Measurements from ENCODE around the gene KCTD11.
A peak's percentile ranks its signal among the peaks of the same experiment; 100 is the strongest.
"Not testable (repeated sequence)": the region's sequence is repeated elsewhere in the genome, so short reads cannot be mapped to it uniquely, and the experiment has no call there.

KCTD11 gene

DNA sequence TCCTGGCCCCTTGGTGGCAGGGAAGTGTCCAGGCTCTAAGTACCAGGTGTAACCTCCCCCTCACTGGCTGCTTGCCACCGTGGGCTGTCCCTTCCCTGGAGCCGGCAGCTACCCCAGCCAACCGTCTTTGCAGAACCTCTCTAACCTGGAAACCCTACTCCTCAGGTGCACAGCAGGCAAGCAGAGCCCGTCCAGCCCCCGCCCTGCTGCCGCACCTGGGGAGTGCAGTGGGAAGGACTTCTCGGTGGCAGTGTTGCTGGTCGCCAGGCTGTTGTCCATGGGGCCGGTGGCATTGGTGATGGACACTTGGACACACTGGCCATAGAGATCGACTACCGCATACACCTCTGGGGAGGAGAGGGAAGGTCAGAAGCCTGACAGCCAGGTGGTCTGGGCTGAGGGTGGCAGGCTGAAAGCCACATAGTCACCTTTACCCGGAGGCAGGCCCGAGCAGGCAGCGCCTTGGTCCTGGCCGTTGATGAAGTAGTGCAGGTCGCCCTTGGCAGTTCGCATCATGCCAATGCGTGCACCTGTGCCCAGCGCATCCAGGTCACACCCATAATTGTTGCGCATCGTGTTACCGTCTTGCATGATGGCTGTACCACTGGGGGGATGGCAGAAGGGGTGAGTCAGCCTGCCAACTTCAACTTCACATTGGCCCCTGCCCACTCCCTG lies 29.3 kb upstream of the KCTD11 start:
- no peak for DNase-seq (ENCODE audit: low read depth, low spot score)

DNA sequence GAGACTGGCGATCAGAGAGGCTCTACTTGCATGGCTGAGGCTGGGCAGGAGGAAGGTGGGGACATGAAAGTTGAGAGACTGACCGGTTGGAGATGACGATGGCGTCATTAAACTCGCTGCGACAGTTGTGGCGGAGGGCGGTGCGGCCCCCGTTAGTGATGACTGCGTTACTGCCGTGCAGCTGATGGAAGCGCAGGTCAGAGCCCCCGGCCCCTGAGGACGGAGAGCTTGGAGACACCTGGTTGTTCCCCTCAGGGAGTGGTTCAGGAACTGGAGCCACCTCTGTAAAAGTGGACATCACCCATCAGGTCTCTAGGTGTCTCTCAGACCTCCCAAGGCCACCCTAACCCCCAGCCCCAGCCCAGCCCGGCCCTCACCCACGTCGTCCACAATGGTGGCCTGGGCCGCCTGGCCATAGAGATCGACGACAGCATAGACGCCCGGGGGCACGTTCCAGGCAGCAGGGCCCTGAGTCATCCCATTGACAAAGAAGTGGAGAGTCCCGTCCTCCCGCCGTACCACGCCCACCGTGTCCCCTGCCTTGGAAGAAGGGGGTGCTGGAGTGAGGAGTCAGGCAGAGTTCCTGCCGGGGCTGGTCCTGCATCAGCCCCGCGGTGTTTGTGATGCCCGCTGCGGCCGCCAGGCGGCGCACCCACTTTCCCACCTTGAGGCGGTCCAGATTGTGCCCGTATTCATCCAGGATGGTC lies 28.1 kb upstream of the KCTD11 start:
- peak; percentile 28 for DNase-seq (ENCODE audit: low read depth, low spot score)

DNA sequence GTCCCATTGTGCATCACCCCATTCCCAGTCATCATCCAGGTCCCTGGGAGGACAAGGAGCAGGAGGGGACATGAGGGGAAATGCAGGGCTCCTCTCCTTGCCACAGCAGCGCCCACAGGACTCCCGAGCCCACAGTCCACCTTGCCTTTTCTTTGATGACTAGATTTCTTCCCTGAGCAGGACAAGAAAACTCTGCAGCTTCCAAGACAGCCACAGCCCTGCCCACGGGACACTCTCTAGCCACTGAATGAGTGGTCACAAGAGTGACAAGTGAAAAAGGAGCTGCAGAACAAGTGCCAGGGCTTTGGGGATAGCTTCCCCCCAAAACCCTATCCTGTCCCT lies 27.6 kb upstream of the KCTD11 start:
- DNase-seq (ENCODE audit: low read depth, low spot score), result no peak

DNA sequence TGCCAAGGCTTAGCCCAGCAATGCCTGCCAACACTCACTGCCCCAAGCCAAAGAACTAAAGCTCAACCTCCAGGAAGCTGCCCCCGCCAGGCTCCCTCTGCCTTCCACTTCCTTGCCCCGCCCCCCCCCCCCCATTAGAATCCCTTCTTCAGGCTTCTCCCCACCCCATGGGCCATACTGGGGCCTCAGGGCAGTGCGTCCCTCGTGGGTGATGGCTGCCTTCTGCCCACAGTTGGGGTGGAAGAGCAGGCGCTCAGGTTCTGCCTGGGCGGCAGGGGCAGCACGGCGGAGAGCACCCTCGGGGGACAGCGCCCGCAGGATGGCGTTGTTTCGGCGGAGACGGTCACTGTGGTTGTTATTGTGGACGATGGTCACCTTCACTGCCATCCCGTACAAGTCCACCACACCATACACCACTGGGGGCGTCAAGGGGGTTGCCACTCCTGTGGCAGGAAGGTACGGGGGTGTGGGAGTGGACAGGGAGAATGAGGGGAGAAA lies 26.9 kb upstream of the KCTD11 start:
- DNase-seq (ENCODE audit: low read depth, low spot score), result no peak

DNA sequence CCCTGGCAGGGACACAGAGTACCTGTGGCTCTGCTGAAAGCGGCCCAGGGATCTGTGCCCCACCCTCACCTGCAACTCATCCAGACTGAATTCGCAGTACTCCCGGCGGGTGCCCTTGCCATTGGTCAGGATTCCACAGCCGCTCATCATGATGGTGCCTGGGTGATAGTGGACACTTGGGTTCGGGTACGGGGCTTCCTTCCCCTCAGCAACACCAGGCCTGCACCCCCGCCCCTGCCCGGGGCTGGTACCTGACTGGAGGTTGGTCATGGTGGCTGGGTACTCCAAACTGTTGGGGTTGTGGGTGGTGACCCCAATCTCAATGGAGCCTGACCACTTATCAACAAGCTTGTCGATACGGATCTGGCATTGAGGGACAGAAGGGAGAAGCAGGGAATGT lies 25.8 kb upstream of the KCTD11 start:
- DNase-seq (ENCODE audit: low read depth, low spot score), result no peak

DNA sequence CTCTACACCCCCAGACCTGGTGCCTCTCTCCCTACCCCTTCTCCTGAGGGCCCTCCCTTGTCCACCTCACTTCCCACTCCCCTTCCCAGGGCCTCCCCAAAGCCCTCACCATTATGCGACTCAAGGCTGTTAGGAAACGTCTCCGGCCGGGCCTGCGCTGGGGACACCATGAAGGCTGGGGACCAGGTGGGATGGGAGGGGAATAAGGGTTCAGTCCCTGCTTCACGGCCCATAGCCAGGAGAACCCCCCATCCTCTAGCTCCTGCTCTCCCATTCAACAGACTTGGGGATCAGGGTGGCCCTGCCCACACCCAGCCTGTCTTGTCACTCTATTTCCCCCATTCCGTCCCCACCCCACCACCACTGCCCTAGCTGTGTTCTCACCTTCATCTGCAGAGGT lies 24.9 kb upstream of the KCTD11 start:
- no peak for DNase-seq (ENCODE audit: low read depth, low spot score)

DNA sequence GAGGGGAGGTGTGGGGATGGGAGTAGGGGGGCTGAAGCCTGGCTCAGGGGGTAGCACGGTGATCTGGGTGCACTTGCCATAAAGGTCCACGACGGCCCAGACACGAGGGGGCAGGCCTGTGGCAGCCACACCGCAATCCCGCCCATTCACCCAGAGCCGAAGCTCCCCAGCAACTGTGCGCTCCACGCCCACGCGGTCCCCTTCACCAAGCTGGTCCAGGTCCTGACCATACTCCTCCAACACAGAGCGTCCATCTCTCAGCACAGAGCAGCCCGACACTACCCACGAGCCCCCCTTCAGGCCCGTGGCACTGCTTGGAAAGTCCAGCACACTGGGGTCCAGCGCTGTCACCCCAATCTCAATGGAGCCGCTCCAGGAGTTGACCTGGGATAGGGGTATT lies 24.5 kb upstream of the KCTD11 start:
- DNase-seq (ENCODE audit: low read depth, low spot score), result no peak

DNA sequence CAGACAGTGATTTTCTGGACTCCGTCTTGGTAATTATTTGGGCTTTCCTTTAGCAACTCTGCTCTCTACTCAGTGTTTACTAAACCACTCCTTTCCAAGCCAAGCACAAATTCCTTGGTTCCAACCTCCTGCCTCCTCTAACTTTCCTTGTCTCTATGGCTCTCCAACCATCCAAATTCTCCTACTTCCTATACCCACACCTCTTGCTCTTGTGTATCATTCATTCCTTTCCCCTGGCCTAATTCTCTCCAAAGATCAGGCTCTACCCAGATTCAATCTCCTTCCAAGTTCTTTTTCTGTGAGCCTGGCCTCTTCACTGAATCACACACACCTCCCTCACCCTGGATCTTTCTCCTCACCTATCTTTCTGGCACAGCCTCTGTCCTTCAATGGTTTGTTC lies 24.0 kb upstream of the KCTD11 start:
- no peak for DNase-seq (ENCODE audit: low read depth, low spot score)

DNA sequence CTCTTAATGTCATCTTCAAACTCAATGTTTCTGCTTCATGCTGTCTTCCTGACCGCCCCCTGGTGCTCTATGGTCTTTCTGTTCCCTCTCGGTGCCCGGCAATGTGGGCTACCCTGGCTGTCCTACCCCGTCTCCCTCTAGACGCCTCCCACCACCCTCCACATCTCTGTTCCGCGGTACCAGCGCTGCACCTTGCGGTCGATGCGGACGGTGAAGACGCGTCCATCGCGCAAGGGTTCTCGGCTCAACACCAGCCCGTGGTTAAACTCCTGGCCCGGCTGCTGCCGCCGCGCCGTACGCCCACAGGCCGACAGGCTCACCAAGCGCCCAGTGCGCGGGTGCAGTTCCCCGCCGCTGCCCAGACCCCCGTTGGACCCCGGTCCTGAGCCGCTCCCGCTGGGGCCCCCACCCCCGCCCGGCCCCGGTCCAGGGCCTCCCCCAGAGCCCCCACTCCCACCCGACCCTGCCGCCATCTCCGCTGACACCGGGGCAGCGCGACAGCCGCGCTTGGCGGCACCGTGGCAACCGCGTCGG lies 23.1 kb upstream of the KCTD11 start, which contains the start of gene NEURL4:
Gene NEURL4 (minus strand): TSS at position 496 of the 534 bp plus-strand sequence. CDS start 23 bp downstream, at position 473.
- no peak for DNase-seq (ENCODE audit: low read depth, low spot score)

DNA sequence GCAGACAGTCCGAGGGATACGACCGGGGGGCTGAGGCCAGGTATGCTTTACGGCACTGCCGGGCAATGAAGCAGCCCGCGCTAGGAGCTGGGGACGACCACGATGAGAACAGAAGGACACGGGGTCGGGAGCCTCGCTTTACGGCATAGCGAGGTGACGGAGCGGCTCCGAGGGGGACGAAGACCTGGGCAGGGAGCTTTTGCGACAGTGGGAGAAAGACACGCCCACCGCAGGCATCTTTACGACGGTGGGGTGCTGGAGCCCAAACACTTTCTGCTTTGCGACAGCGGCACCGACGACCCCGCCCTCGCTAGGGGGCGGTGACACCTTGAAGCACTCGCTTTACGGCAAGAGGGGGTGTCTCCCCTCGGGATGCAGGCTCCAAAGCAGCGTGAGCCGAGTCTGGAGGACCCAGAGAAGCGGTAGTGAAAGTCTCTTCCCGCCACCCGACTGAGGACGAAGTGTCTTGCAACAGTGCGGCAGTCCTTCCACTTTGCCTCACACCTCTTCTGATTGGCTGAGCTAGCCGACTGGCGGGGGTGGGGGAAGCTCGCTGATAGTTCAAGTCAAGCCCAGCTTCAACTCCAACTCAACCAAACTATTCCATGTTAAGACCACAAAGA lies 22.5 kb upstream of the KCTD11 start:
- peak; percentile 92 for DNase-seq (ENCODE audit: low read depth, low spot score)

DNA sequence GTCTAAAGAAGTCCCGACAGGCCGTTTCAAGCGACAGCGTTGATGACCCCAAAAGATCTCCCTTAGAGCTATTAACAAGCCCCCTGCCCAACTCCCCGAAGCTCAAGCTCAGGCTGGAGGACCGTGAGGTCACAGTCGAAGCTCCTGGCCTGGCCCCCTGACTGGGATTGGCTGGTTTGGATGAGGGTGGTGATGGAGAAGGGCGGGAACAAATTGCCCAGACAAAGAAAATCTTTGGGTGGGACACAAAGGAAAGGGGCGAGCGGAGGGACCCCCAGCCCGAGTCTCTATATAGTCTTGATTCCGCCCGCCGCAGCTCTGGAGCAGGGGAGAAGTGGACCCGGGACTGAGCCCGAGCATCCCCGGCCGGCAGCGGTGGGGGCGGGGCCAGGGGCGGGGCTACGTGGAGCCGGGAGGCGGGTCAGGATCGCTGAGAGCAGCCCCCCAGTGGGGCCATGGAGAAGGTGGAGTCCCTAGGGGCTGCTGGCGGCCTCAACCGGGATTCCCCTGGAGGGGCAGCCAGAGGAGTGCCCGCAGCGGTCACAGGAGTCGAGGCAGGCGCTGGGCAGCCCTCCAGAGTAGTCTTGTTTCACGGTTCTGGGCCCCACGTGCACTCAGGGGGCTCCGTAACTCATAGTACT lies 21.8 kb upstream of the KCTD11 start:
- DNase-seq (ENCODE audit: low read depth, low spot score), result peak; percentile 57

DNA sequence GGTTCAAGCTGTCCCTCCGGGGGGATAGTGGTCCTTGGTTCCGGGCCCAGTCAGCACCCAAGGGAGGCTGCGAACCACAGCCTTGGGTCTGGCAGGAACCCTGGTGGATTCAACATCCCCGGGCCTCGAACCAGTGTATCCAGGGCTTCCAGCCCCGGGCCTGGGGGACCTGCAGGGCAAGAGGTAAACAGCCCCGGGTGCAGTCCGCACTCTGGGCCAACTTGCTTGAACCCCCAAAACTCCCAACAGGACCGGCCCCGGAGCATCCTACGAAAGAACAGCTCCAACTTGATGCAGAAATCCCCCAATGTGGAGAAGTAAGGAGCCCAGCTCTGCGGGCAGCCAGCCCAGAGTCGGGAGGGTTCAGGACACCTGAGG lies 21.3 kb upstream of the KCTD11 start:
- DNase-seq (ENCODE audit: low read depth, low spot score), result no peak

DNA sequence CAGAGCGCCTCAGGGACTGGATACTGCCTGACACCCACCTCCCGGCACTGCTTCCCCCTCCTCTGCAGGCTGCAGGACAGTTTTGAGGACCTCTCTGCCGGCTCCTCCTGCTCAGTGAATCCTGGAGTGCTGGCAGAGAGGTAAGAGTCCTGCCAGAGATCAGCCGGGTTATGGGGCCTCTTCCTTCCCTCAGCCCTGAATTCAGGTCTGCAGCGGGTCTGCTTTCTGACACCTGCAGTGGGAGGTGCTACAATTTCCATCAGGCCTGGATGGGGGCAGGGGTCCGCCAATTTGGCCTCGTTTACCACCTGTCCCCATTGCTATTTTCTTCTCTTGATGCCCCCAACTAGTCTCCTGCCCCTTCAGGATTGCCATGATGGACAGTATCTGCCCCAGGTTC lies 19.9 kb upstream of the KCTD11 start:
- DNase-seq (ENCODE audit: low read depth, low spot score), result no peak

DNA sequence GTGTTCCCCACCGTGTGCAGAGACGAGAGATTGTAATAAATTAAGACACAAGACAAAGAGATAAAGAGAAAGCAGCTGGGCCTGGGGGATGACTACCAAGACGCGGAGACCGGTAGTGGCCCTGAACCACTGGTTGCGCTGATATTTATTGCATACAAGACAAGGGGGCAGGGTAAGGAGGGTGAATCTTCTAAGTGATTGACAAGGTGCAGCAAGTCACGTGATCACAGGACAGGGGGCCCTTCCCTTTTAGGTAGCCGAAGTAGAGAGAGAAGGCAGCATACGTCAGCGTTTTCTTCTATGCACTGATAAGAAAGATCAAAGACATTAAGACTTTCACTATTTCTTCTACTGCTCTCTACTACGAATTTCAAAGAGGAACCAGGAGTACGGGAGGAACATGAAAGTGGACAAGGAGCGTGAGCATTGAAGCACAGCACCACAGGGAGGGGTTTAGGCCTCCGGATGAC lies 19.3 kb upstream of the KCTD11 start:
- not testable (repeated sequence) for DNase-seq (ENCODE audit: low read depth, low spot score)

DNA sequence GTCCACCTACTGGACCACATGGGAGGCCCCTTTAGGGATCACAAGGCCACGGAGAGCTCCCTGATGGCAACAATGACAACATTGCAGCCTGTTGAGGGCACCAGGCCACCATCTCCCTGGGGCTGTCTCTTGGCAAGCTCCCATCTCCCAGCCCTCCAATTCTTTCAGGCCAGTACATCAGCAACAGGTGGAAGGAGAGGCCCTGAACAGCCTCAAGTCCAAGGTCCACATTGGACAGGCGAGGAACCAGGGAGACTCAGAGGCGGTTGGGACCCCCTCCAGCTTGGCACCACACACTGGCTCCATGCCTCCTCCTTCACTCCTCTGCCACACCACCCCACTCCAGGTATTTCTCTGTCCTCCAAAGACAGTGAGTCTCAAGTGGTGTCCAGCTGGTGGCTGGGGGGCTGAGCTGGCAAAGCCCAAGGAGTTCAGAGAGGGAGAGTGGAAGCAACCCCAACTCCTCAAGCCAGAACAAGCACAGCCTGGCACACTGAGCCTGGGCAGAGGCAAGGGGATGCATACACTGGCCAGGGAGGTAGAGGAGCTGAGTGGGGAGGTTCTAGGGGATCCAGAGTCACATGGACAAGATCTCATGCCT lies 16.9 kb upstream of the KCTD11 start:
- no peak for DNase-seq (ENCODE audit: low read depth, low spot score)

DNA sequence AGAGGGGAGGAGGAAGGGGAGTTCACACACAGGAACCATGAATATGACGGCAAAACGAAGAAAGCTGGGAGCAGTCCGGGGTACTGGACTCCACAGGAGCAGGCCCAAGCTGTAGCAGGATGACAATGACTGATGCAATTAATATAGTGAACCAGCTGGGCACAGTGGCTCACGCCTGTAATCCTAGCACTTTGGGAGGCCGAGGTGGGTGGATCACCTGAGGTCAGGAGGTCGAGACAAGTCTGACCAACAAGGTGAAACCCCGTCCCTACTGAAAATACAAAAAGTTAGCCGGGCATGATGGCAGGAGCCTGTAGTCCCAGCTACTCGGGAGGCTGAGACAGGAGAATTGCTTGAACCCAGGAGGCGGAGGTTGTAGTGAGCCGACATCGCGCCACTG lies 16.2 kb upstream of the KCTD11 start:
- DNase-seq (ENCODE audit: low read depth, low spot score), result not testable (repeated sequence)

DNA sequence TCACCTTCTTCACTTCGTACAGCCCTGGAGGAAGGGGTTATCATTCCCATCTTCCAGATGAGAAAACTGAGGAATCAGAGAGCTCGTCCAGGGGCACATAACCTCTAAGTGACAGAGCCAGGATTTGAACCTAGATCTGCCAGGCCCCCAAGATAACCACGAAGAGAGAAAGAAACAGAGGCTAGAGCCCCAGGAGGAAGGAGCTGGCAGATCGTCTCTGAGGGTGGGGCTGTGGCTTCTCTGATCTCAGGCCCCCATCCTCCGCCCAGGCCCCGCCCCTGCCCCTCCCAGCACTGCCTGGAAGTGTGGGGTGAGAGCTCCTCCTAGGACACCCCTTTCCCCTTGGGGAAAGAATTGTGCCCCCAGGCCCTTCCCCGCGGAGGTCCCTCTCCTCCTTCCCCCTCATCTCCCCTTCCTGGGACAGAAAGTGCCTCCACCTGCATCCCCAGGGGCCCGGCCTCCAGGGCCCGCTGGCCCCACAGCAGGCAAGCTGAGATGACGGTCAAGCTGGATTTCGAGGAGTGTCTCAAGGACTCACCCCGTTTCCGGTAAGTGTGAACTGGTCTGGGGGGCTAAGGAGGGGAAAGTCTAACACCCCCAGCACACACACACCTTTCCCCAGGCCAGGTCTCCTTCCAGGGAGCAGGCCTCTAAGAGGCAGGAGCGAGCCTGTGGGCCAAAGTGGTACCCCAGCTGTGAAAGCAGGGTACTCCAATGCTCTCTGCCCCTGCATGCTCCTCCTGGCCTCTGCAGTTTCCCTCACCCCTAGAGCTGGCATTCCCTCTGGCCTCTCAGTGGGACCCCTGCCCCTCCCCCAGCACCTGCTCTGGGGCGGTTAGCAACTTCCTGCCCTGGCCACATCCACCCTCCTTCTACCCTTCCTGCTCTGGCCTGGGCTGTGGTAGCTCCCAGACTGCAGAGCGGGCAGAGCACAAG lies 15.5 kb upstream of the KCTD11 start, which contains the start of gene ACAP1:
Gene ACAP1 (plus strand): TSS at position 290 of the 936 bp plus-strand sequence. CDS start 206 bp downstream, at position 496.
- DNase-seq (ENCODE audit: low read depth, low spot score), result peak; percentile 69

DNA sequence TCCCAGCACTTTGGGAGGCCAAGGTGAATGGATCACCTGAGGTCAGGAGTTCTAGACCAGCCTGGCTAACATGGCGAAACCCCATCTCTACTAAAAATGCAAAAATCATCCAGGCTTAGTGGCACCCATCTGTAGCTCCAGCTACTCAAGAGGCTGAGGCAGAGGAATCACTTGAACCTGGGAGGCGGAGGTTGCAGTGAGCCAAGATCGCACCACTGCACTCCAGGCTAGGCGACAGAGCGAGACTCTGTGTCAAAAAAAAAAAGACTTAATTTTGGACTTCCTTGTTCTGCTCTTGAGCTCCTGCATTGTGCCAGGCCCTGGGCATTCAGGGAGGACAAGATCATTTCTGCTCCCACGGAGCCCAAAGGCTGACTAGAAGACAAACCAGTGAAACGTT lies 14.4 kb upstream of the KCTD11 start:
- DNase-seq (ENCODE audit: low read depth, low spot score), result not testable (repeated sequence)

DNA sequence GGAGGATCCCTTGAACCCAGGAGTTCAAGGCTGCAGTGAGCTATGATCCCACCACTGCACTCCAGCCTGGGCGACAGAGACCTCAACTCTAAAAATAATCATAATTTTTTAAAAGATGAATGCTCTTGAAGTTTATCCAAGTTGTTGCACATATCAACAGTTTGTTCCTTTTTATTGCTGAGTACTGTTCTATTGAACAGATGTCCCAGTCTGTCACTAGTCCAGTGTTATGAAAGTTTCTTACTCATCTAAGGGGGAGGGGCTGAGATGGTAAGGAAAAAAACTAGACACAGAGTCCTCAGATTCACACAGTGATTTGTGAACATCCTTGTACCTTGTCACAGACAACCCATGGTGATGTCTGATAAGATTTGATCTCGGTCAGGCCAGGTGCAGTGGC lies 11.8 kb upstream of the KCTD11 start:
- no peak for DNase-seq (ENCODE audit: low read depth, low spot score)

DNA sequence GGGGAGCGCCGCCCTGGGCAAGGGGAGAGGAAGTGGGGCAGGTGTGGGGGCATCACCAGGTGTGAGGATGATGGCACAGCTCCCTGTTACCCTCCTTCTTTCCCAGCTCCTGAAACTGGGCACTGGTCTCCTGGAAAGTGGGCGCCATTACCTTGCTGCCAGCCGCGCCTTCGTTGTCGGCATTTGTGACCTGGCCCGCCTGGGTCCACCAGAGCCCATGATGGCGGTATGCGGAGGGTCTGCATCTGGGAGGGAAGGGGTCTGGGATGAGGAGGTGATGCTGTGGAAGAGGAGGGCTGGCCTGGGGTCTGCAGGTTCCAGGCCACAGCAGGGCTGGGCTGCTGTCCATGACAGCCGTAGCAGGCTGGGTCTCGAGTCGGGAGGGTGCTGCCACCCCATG lies 10.1 kb upstream of the KCTD11 start:
- DNase-seq (ENCODE audit: low read depth, low spot score), result no peak
